Neuronal stem cell (in vitro differentiated cells): Measurements from ENCODE around the gene RBFA.
"Not testable (repeated sequence)": the region's sequence is repeated elsewhere in the genome, so short reads cannot be mapped to it uniquely, and the experiment has no call there.

Source experiments
- DNase-seq: peaks from one replicate; pipeline ENCODE4 v3.0.0-alpha.2; 2013; ENCODE audit warnings: low spot score
- H2AFZ ChIP-seq: one replicate; pipeline ENCODE4 v1.6.1; 2013; ENCODE audit warnings: mild to moderate bottlenecking, low read length, inconsistent platforms
- H2AK5ac ChIP-seq: 2 replicates; pipeline ENCODE4 v1.6.1; 2013; ENCODE audit warnings: low read depth, mild to moderate bottlenecking, inconsistent platforms, low read length, moderate library complexity, mixed read lengths
- H2BK120ac ChIP-seq: 2 replicates; pipeline ENCODE4 v1.6.1; 2013; ENCODE audit warnings: low read depth, mild to moderate bottlenecking, inconsistent platforms, low read length, moderate library complexity, mixed read lengths
- H2BK12ac ChIP-seq: one replicate; pipeline ENCODE4 v1.6.1; 2013; ENCODE audit warnings: low read length, inconsistent platforms
- H2BK15ac ChIP-seq: 2 replicates; pipeline ENCODE4 v1.6.1; 2013; ENCODE audit warnings: mild to moderate bottlenecking, low read length, inconsistent platforms, mixed read lengths
- H2BK5ac ChIP-seq: one replicate; pipeline ENCODE4 v1.6.1; 2013; ENCODE audit warnings: inconsistent platforms, mild to moderate bottlenecking, low read length, moderate library complexity
- H3K14ac ChIP-seq: one replicate; pipeline ENCODE4 v1.6.1; 2013; ENCODE audit warnings: low read length, inconsistent platforms
- H3K18ac ChIP-seq: 2 replicates; pipeline ENCODE4 v1.6.1; 2013; ENCODE audit warnings: low read length, inconsistent platforms
- H3K23ac ChIP-seq: 2 replicates; pipeline ENCODE4 v1.6.1; 2013; ENCODE audit warnings: low read depth, mild to moderate bottlenecking, mixed read lengths, low read length, inconsistent platforms; ENCODE audit not compliant: poor library complexity
- H3K27ac ChIP-seq: replicated peaks from 3 replicates; pipeline ENCODE4 v1.5.1; 2013; ENCODE audit warnings: low read length, inconsistent platforms
- H3K27me3 ChIP-seq, 3 experiments: 2 replicates each; pipeline ENCODE4 v1.6.1; 2013; ENCODE audit warnings: low read length in 3 of 3, mild to moderate bottlenecking in 2 of 3, inconsistent platforms in 1 of 3, low read depth in 1 of 3, mixed read lengths in 1 of 3, moderate library complexity in 1 of 3; ENCODE audit not compliant: control insufficient read depth in 3 of 3, insufficient read depth in 3 of 3
- H3K36me3 ChIP-seq, 2 donors: replicated peaks in 1 of 2; 2 replicates each; pipeline ENCODE4 v1.6.1; 2013; ENCODE audit warnings: low read length in 2 of 2; ENCODE audit not compliant: control insufficient read depth in 2 of 2, insufficient read depth in 2 of 2
- H3K4ac ChIP-seq: 2 replicates; pipeline ENCODE4 v1.6.1; 2013; ENCODE audit warnings: inconsistent platforms, mild to moderate bottlenecking, low read length, moderate library complexity
- H3K4me1 ChIP-seq, 2 donors: 1 replicate in 1 of 2; 2 replicates in 1 of 2; pipeline ENCODE4 v1.6.1; 2013; ENCODE audit warnings: low read length in 2 of 2, low read depth in 1 of 2; ENCODE audit not compliant: control insufficient read depth in 2 of 2, insufficient read depth in 1 of 2
- H3K4me2 ChIP-seq: one replicate; pipeline ENCODE4 v1.6.1; 2013; ENCODE audit warnings: mild to moderate bottlenecking, low read length, inconsistent platforms; ENCODE audit not compliant: insufficient read depth, poor library complexity, severe bottlenecking
- H3K4me3 ChIP-seq, 2 donors: 2 replicates each; pipeline ENCODE4 v1.5.1; 2013; ENCODE audit warnings: low read length in 2 of 2, mild to moderate bottlenecking in 2 of 2, inconsistent platforms in 1 of 2, moderate library complexity in 1 of 2
- H3K79me1 ChIP-seq: one replicate; pipeline ENCODE4 v1.6.1; 2013; ENCODE audit warnings: low read depth, mild to moderate bottlenecking, inconsistent platforms, low read length, moderate library complexity
- H3K9ac ChIP-seq: one replicate; pipeline ENCODE4 v1.6.1; 2013; ENCODE audit warnings: mild to moderate bottlenecking, low read depth, low read length, inconsistent platforms; ENCODE audit not compliant: poor library complexity
- H3K9me3 ChIP-seq, 2 donors: replicated peaks in 1 of 2; 2 replicates each; pipeline versions ENCODE3 to v1.6.1; 2013; ENCODE audit warnings: low read length in 2 of 2, mild to moderate bottlenecking in 2 of 2, inconsistent platforms in 1 of 2, low read depth in 1 of 2, mixed read lengths in 1 of 2, moderate library complexity in 1 of 2; ENCODE audit not compliant: control insufficient read depth in 2 of 2, insufficient read depth in 1 of 2
- H4K8ac ChIP-seq: one replicate; pipeline ENCODE4 v1.6.1; 2013; ENCODE audit warnings: low read depth, mild to moderate bottlenecking, inconsistent platforms, low read length, moderate library complexity
- H4K91ac ChIP-seq: one replicate; pipeline ENCODE4 v1.6.1; 2013; ENCODE audit warnings: low read length, low read depth, mild to moderate bottlenecking, inconsistent platforms; ENCODE audit not compliant: poor library complexity
- WGBS, 2 donors: extraction: QIAGEN DNeasy Blood & Tissue Kit; methylation state at CpG; one replicate each; pipeline ENCODE4 v1.1.7; 2013; ENCODE audit warnings: missing lambda C conversion rate in 2 of 2, mixed read lengths in 1 of 2; ENCODE audit not compliant: insufficient read length in 2 of 2, insufficient replicate concordance in 1 of 2; ENCODE audit errors: extremely low coverage in 2 of 2; 5-methylcytosine and 5-hydroxymethylcytosine counted together

RBFA gene

GRCh38 chr18:80006724-80007123 lies 27.5 kb upstream of the RBFA start:
- H2BK5ac ChIP-seq, result no peak overlapping the region

GRCh38 chr18:80009661-80010550 lies 24.3 kb upstream of the RBFA start:
- no peak overlapping the region for H2AK5ac ChIP-seq
- H3K27ac ChIP-seq, result no peak overlapping the region
- H2BK12ac ChIP-seq, result no peak overlapping the region
- no peak overlapping the region for H2BK5ac ChIP-seq
- no peaks in the 10 kb centered on the region for H3K27me3 ChIP-seq
- no peak overlapping the region for H3K14ac ChIP-seq
- no peak overlapping the region for H2BK15ac ChIP-seq
- no peak overlapping the region for H3K4ac ChIP-seq
- no peaks in the 10 kb centered on the region for H3K79me1 ChIP-seq
- H3K36me3 ChIP-seq, result no peaks in the 10 kb centered on the region
- H3K4me2 ChIP-seq, result no peak overlapping the region
- no peak overlapping the region for H3K18ac ChIP-seq
- H2AFZ ChIP-seq, result no peak overlapping the region
- H4K91ac ChIP-seq, result no peak overlapping the region
- peaks cover 9 to 16% of the 10 kb centered on the region in 2 donors for H3K9me3 ChIP-seq
- no peaks in the 10 kb centered on the region for H3K4me1 ChIP-seq
- H3K23ac ChIP-seq, result no peak overlapping the region
- no peak overlapping the region for H3K9ac ChIP-seq
- no peak overlapping the region for H4K8ac ChIP-seq
- H2BK120ac ChIP-seq, result no peak overlapping the region
- no CpG with 5 or more reads among the region's 16 CpGs for WGBS, 2 donors
- no peak for DNase-seq
- H3K4me3 ChIP-seq, result no peak overlapping the region

More at GRCh38 chr18:80006724-80007123, 27.5 kb upstream of the RBFA start:
- Histone ChIP-seq H2BK15ac (no peak overlapping the region), H3K4me1 (no peaks in the 10 kb centered on the region), H2BK120ac (no peak overlapping the region), H3K18ac (no peak overlapping the region), H4K8ac (no peak overlapping the region), H2BK12ac (no peak overlapping the region), H3K9me3 (peaks cover 17 to 19% of the 10 kb centered on the region in 2 donors), H3K36me3 (no peaks in the 10 kb centered on the region), H4K91ac (no peak overlapping the region), H3K14ac (no peak overlapping the region), H3K27ac (no peak overlapping the region), H3K23ac (no peak overlapping the region), H3K79me1 (no peaks in the 10 kb centered on the region), H3K4me3 (no peak overlapping the region), H3K4me2 (no peak overlapping the region), H3K9ac (no peak overlapping the region), H3K27me3 (no peaks in the 10 kb centered on the region), H3K4ac (no peak overlapping the region), H2AFZ (no peak overlapping the region), H2AK5ac (no peak overlapping the region)
- no peak for DNase-seq
- WGBS, 2 donors, result no CpG with 5 or more reads among the region's 7 CpGs

DNA sequence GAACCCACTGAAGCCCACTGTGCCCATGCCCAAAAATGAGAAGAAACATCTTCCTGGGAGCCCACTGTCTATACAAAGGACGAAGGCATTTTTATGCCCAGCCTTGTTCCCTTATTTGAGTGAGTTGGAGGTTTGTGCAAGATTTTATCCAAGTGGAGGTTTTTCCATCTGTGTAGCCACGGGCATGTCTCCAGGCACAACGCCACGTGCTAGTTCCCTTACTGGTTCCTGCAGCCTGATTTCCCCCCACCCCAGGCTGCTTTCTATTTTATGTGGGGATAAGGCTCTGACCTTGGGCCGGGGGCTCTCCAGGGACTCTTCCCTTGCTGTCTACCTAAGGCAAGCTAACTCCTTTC lies 23.7 kb upstream of the RBFA start:
- no peaks in the 10 kb centered on the region for H3K27me3 ChIP-seq
- no peak overlapping the region for H3K4me2 ChIP-seq
- no peak overlapping the region for H2BK120ac ChIP-seq
- no CpG with 5 or more reads among the region's 5 CpGs for WGBS, 2 donors
- H3K18ac ChIP-seq, result no peak overlapping the region
- peak overlapping the region; percentile 23 for H3K14ac ChIP-seq
- H3K79me1 ChIP-seq, result no peaks in the 10 kb centered on the region
- no peak overlapping the region for H3K4ac ChIP-seq
- no peak overlapping the region for H2AFZ ChIP-seq
- no peak overlapping the region for H4K91ac ChIP-seq
- H3K36me3 ChIP-seq, result no peaks in the 10 kb centered on the region
- DNase-seq, result no peak
- H4K8ac ChIP-seq, result no peak overlapping the region
- no peak overlapping the region for H2AK5ac ChIP-seq
- no peaks in the 10 kb centered on the region for H3K4me1 ChIP-seq
- no peak overlapping the region for H3K9ac ChIP-seq
- H2BK12ac ChIP-seq, result no peak overlapping the region
- no peak overlapping the region for H2BK15ac ChIP-seq
- H3K27ac ChIP-seq, result no peak overlapping the region
- no peak overlapping the region for H3K4me3 ChIP-seq
- H3K23ac ChIP-seq, result no peak overlapping the region
- peaks cover 9 to 16% of the 10 kb centered on the region in 2 donors for H3K9me3 ChIP-seq
- H2BK5ac ChIP-seq, result no peak overlapping the region

- H3K79me1 ChIP-seq, H3K4ac ChIP-seq, H3K36me3 ChIP-seq, H2BK15ac ChIP-seq, H3K18ac ChIP-seq, H3K4me1 ChIP-seq, H3K14ac ChIP-seq, DNase-seq, H3K27me3 ChIP-seq, H2AK5ac ChIP-seq, H2AFZ ChIP-seq, H3K9ac ChIP-seq, H4K8ac ChIP-seq, H4K91ac ChIP-seq, H2BK120ac ChIP-seq, H3K23ac ChIP-seq, H3K27ac ChIP-seq, H2BK5ac ChIP-seq, H3K4me3 ChIP-seq, H2BK12ac ChIP-seq, H3K4me2 ChIP-seq: not testable (repeated sequence)
- WGBS, 2 donors, result no CpG with 5 or more reads among the region's 14 CpGs
- H3K9me3 ChIP-seq, result peaks cover 9 to 14% of the 10 kb centered on the region in 2 donors
Observed at GRCh38 chr18:80011496-80012137, 22.6 kb upstream of the RBFA start.
